Measurements from ENCODE around the gene ARID1B. TPM values are rescaled to one million over a fixed set of nuclear protein-coding genes. Genes with fewer than 3 reads are reported as not detected.

ARID1B gene
- total RNA-seq, 2 experiments from 2014 or later: 90.1 to 164 TPM

DNA sequence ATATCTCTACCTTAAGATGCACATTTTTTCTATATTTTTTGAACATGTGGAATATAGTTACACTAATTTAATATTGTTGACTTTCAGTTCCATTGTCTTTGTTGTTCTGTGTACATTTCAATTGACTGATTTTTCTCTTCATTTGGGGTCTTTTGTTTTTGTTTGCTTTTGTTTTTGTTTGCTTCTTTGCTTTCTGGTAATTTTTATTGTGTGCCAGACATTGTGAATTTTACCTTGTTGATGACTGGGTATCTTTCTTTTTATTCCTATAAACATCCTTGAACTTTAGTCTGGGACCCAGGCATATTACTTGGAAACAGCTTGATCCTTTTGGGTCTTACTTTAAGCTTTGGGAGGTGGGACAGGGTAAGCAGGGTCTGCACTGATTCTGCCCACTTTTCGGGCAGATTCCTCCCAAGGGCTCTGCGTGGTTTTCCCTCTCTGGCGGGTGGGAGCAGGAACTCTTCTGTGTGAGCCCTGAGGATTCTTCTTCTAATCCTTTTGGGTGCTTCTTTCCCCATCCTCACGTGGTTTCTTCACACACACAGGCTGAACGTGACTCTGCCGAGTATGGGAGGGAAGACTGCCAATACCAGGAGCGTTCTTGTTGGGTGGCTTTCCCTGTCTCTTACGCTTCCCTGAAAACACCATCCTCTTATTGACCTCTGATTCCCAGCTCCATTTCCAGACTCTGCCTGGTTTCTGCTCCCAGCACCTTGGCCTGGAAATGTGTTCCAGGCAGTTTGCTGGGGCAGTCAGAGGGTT, 200.5 kb downstream of the ARID1B start:
- H2AFZ ChIP-seq (ENCODE audit: low read length): no peak overlapping the region
- H3K4me1 ChIP-seq (ENCODE audit: insufficient read depth, low read length, poor library complexity, severe bottlenecking): peaks cover 90% of the 10 kb centered on the region
- no peak overlapping the region for H3K4me3 ChIP-seq (ENCODE audit: low read depth, low read length, poor library complexity, severe bottlenecking)
- no peaks in the 10 kb centered on the region for H3K36me3 ChIP-seq (ENCODE audit: insufficient read depth, low read length)
- TF ChIP-seq, protein P1, sequence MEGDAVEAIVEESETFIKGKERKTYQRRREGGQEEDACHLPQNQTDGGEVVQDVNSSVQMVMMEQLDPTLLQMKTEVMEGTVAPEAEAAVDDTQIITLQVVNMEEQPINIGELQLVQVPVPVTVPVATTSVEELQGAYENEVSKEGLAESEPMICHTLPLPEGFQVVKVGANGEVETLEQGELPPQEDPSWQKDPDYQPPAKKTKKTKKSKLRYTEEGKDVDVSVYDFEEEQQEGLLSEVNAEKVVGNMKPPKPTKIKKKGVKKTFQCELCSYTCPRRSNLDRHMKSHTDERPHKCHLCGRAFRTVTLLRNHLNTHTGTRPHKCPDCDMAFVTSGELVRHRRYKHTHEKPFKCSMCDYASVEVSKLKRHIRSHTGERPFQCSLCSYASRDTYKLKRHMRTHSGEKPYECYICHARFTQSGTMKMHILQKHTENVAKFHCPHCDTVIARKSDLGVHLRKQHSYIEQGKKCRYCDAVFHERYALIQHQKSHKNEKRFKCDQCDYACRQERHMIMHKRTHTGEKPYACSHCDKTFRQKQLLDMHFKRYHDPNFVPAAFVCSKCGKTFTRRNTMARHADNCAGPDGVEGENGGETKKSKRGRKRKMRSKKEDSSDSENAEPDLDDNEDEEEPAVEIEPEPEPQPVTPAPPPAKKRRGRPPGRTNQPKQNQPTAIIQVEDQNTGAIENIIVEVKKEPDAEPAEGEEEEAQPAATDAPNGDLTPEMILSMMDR (conservative IDR thresholded peaks at IDR 0.05; ENCODE audit: low read length): no peak
- TF ChIP-seq EZH2phosphoT487 (IDR thresholded peaks at IDR 0.05; ENCODE audit: borderline replicate concordance, low read depth, low read length): no peak
- no peaks in the 10 kb centered on the region for H3K9me3 ChIP-seq (ENCODE audit: low read length)
- no peak for DNase-seq (ENCODE audit: low spot score)
- H4K20me1 ChIP-seq (ENCODE audit: insufficient read depth, low read length): peaks cover 2% of the 10 kb centered on the region; the same call in 1 of the 2 replicates
- intact Hi-C loops (cut with micrococcal nuclease; ENCODE audit: unreplicated experiment): loop anchor here (5.0 kb wide), 1 partner anchor 195 kb away; no protein-coding TSS in a partner anchor
- peaks cover 97% of the 10 kb centered on the region for H3K79me2 ChIP-seq (ENCODE audit: insufficient read depth, low read depth, low read length)
- ChIA-PET CTCF (ENCODE audit: unreplicated experiment) (no interaction called here), POLR2A (interaction anchor here (0.6 to 1.7 kb wide), 10 partner anchors 9 to 1440 kb away, joined by 3 to 14 read pairs (median 3); no protein-coding TSS in a partner anchor)
- H3K27ac ChIP-seq (ENCODE audit: low read depth, low read length, poor library complexity, severe bottlenecking): peak overlapping the region; percentile 88
- no TSS peak for BruUV-seq (replicated peaks)
- H3K4me2 ChIP-seq (ENCODE audit: low read length): peak overlapping the region; percentile 99
- H3K9me2 ChIP-seq (ENCODE audit: insufficient read depth, low read length): no peaks in the 10 kb centered on the region

DNA sequence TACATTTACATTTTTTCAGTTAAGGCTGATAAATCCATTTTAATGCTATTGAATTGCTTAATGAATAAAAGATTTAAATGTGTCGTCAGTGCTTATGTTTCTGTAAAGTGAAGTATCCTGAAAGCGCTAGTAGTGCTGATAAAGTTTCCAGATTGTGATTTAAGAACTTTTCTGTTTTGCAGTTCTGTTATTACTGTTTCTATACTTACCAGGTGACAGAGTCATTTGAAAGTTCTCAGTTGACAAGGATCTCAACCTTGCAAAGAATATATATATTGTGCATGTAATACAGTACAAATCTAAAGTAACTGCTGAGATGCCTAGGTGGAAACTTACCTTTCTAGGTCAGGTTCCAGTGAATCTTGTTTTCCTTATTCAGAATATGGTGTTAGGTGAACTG, 201.8 kb downstream of the ARID1B start:
- no peak overlapping the region for H2AFZ ChIP-seq (ENCODE audit: low read length)
- ChIA-PET POLR2A (interaction anchor here (1.0 kb wide), 1 partner anchor 11 kb away, joined by 3 read pairs; no protein-coding TSS in a partner anchor), CTCF (ENCODE audit: unreplicated experiment) (no interaction called here)
- intact Hi-C loops (cut with micrococcal nuclease; ENCODE audit: unreplicated experiment): loop anchor here (5.0 kb wide), 1 partner anchor 197 kb away; no protein-coding TSS in a partner anchor
- no peaks in the 10 kb centered on the region for H3K36me3 ChIP-seq (ENCODE audit: insufficient read depth, low read length)
- peak overlapping the region; percentile 99; the same call in 1 of the 2 replicates for H3K4me2 ChIP-seq (ENCODE audit: low read length)
- no peaks in the 10 kb centered on the region for H4K20me1 ChIP-seq (ENCODE audit: insufficient read depth, low read length)
- peak overlapping the region; percentile 29 for H3K27ac ChIP-seq (ENCODE audit: low read depth, low read length, poor library complexity, severe bottlenecking)
- no peak overlapping the region for H3K4me3 ChIP-seq (ENCODE audit: low read depth, low read length, poor library complexity, severe bottlenecking)
- DNase-seq (ENCODE audit: low spot score): no peak
- peaks cover 97% of the 10 kb centered on the region for H3K79me2 ChIP-seq (ENCODE audit: insufficient read depth, low read depth, low read length)
- no peaks in the 10 kb centered on the region for H3K9me3 ChIP-seq (ENCODE audit: low read length)
- H3K4me1 ChIP-seq (ENCODE audit: insufficient read depth, low read length, poor library complexity, severe bottlenecking): peaks cover 90% of the 10 kb centered on the region
- no peaks in the 10 kb centered on the region for H3K9me2 ChIP-seq (ENCODE audit: insufficient read depth, low read length)
- TF ChIP-seq, protein P1 (conservative IDR thresholded peaks at IDR 0.05; ENCODE audit: low read length): no peak
- BruUV-seq (replicated peaks): no TSS peak

DNA sequence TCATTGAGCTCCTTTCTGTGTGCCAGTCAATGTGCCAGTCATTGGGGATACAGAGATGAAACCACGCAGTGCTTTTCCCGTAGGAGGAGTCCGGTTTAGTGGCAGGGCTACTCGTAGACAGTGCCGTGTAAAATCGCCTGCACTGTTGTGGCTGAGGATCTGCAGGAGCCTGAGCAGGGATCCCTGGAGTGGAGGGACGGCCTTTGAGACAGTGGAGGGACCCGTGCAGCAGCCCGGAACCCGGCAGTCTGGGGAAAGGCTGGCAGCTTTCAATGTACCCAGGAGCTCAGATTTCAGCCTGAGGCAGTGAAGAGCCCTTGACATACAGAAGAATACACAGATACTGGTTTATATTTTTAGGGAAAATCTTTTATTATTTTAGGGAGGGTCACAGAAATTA, 203.3 kb downstream of the ARID1B start:
- Histone ChIP-seq H4K20me1 (ENCODE audit: insufficient read depth, low read length) (no peaks in the 10 kb centered on the region), H3K9me3 (ENCODE audit: low read length) (no peaks in the 10 kb centered on the region), H3K79me2 (ENCODE audit: insufficient read depth, low read depth, low read length) (peaks cover 97% of the 10 kb centered on the region), H3K4me3 (ENCODE audit: low read depth, low read length, poor library complexity, severe bottlenecking) (no peak overlapping the region), H3K4me1 (ENCODE audit: insufficient read depth, low read length, poor library complexity, severe bottlenecking) (peaks cover 90% of the 10 kb centered on the region), H2AFZ (ENCODE audit: low read length) (no peak overlapping the region), H3K36me3 (ENCODE audit: insufficient read depth, low read length) (no peaks in the 10 kb centered on the region), H3K27ac (ENCODE audit: low read depth, low read length, poor library complexity, severe bottlenecking) (peak overlapping the region; percentile 7), H3K9me2 (ENCODE audit: insufficient read depth, low read length) (no peaks in the 10 kb centered on the region), H3K4me2 (ENCODE audit: low read length) (no peak overlapping the region)
- ChIA-PET CTCF (ENCODE audit: unreplicated experiment) (no interaction called here), POLR2A (interaction anchor here (0.7 kb wide), 2 partner anchors 8 to 12 kb away, joined by 4 read pairs; no protein-coding TSS in a partner anchor)
- intact Hi-C loops (cut with micrococcal nuclease; ENCODE audit: unreplicated experiment): no loop called here
- no TSS peak for BruUV-seq (replicated peaks)
- no peak for DNase-seq (ENCODE audit: low spot score)
- TF ChIP-seq EZH2phosphoT487 (IDR thresholded peaks at IDR 0.05; ENCODE audit: borderline replicate concordance, low read depth, low read length): no peak
- TF ChIP-seq, protein P1 (conservative IDR thresholded peaks at IDR 0.05; ENCODE audit: low read length): no peak

All from OCI-LY7 (cell line).